H1 (cell line): ENCODE measurements around the gene SEMA7A.

Source experiments
- POLR2A ChIP-seq, 2 experiments: IDR thresholded peaks; 1 replicate in 1 of 2; 2 replicates in 1 of 2; pipeline ENCODE4 v1.6.1; 2011; ENCODE audit warnings: low read depth in 2 of 2, low read length in 2 of 2, mild to moderate bottlenecking in 2 of 2; ENCODE audit errors: control extremely low read depth in 1 of 2
- TF ChIP-seq, protein P1 (sequence below): IDR thresholded peaks from 2 replicates; pipeline ENCODE4 v1.6.1; 2011; ENCODE audit warnings: low read length, improper control_type of control experiment
- TF ChIP-seq, protein P2 (sequence below), 3 experiments: IDR thresholded peaks; 1 replicate in 2 of 3; 2 replicates in 1 of 3; pipeline versions ENCODE4 v1.5.1 to v1.6.1; 2011; ENCODE audit warnings: low read length in 3 of 3, mild to moderate bottlenecking in 3 of 3, inconsistent platforms in 2 of 3, low read depth in 1 of 3, moderate library complexity in 1 of 3; ENCODE audit not compliant: insufficient read depth in 1 of 3; ENCODE audit errors: control extremely low read depth in 1 of 3

DNA sequence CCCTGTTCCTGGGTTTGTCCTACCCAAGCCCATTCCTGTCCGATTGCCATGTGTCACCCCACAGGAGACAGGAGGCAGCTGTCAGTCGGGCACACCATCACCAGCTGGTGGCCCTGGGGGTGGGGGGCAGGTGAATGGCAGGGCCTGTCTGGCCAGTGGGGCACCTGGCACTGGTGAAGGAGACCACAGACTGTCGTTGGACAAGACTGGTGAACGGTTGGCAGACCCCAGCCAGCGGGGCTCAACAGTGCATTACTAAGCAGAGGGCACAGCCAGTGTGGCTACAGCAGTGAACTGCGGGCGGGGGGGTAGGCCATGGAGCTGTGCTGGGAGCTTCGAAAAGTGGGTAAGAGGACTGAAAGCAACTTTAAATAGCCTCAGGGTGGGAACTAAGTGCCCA is 2.1 kb downstream of the SEMA7A start:
- TF ChIP-seq, protein P1, sequence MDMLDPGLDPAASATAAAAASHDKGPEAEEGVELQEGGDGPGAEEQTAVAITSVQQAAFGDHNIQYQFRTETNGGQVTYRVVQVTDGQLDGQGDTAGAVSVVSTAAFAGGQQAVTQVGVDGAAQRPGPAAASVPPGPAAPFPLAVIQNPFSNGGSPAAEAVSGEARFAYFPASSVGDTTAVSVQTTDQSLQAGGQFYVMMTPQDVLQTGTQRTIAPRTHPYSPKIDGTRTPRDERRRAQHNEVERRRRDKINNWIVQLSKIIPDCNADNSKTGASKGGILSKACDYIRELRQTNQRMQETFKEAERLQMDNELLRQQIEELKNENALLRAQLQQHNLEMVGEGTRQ: no peak
- TF ChIP-seq, protein P2, sequence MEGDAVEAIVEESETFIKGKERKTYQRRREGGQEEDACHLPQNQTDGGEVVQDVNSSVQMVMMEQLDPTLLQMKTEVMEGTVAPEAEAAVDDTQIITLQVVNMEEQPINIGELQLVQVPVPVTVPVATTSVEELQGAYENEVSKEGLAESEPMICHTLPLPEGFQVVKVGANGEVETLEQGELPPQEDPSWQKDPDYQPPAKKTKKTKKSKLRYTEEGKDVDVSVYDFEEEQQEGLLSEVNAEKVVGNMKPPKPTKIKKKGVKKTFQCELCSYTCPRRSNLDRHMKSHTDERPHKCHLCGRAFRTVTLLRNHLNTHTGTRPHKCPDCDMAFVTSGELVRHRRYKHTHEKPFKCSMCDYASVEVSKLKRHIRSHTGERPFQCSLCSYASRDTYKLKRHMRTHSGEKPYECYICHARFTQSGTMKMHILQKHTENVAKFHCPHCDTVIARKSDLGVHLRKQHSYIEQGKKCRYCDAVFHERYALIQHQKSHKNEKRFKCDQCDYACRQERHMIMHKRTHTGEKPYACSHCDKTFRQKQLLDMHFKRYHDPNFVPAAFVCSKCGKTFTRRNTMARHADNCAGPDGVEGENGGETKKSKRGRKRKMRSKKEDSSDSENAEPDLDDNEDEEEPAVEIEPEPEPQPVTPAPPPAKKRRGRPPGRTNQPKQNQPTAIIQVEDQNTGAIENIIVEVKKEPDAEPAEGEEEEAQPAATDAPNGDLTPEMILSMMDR (IDR thresholded peaks at IDR 0.05; ENCODE audit: control extremely low read depth in 1 of 3, insufficient read depth in 1 of 3, low read depth in 1 of 3, low read length in 3 of 3): no peak
- TF ChIP-seq POLR2A (IDR thresholded peaks at IDR 0.05; ENCODE audit: control extremely low read depth in 1 of 2, low read depth in 2 of 2, low read length in 2 of 2): no peak
